HFFc6 (cell line): ENCODE data around the gene OR10H5. TPM values are rescaled to one million over a fixed set of nuclear protein-coding genes. Genes with fewer than 3 reads are reported as not detected.
"Not testable (repeated sequence)": the region's sequence is repeated elsewhere in the genome, so short reads cannot be mapped to it uniquely, and the experiment has no call there.

Source experiments
- DNase-seq: peaks from one replicate; pipeline ENCODE4 v3.0.0-alpha.2; 2018
- H3K27ac Mint-ChIP-seq: 2 replicates; pipeline ENCODE4 v1.8.0; 2020; ENCODE audit warnings: mild to moderate bottlenecking, mixed read lengths
- H3K27me3 Mint-ChIP-seq: 2 replicates; pipeline ENCODE4 v1.8.0; 2021; ENCODE audit warnings: mild to moderate bottlenecking, moderate library complexity, mixed read lengths; ENCODE audit not compliant: insufficient read depth
- H3K36me3 Mint-ChIP-seq: 2 replicates; pipeline ENCODE4 v1.8.0; 2021; ENCODE audit warnings: low read depth, mixed read lengths
- H3K4me1 Mint-ChIP-seq: 2 replicates; pipeline ENCODE4 v1.8.0; 2020; ENCODE audit warnings: low read depth, mixed read lengths
- H3K4me3 Mint-ChIP-seq: 2 replicates; pipeline ENCODE4 v1.8.0; 2020; ENCODE audit warnings: mild to moderate bottlenecking, moderate library complexity, mixed read lengths
- H3K9me3 Mint-ChIP-seq: 2 replicates; pipeline ENCODE4 v1.8.0; 2020; ENCODE audit warnings: mild to moderate bottlenecking, mixed read lengths
- total RNA-seq, 6 experiments: library from RNA; stranded (reverse); fragmentation: NEBNext Ultra II Directional; extraction: Animal tissue kit (Norgen Biotek cat#: 25700); gene quantifications; 2 replicates in 1 of 6; 3 replicates in 5 of 6; pipeline ENCODE4 v1.2.3, GENCODE V29; 2021
- TF ChIP-seq, protein P1 (sequence below): fragments of 200-600 bp; sonication (generic); IDR thresholded peaks from 2 replicates; pipeline ENCODE4 v1.5.0; 2021; ENCODE audit warnings: antibody characterized with exemption, mild to moderate bottlenecking

OR10H5 gene
- total RNA-seq, 6 experiments from 2014 or later: not detected

DNA sequence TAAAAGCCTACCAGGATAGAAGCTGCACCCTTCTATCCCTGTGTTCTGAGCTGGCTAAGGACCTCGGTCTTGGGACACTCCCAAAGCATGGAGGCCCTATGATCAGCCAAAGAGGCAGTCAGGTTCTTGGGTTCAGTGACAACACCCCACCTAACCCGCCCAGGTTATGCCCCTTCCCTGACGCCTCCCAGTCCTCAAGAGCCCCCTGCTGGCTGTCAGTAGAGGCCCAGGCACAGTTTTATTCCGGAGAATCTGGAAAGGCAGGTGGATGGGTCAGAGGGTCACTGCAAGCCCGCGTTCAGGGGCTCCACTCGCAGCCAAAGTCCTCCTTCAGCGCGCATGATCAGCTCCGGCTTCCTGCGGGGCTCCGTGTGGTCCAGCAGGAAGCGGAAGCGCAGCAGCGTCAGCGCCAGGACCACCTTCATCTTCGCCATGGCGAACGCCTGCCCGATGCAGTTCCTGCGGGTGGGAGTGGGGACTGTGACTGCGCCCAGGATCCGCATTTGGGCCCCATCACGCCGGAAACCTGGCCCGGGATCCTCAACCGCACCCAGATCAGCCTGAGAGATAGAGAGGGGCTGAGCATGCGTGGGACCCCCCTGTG, 27.4 kb upstream of the OR10H5 start:
- TF ChIP-seq, protein P1, sequence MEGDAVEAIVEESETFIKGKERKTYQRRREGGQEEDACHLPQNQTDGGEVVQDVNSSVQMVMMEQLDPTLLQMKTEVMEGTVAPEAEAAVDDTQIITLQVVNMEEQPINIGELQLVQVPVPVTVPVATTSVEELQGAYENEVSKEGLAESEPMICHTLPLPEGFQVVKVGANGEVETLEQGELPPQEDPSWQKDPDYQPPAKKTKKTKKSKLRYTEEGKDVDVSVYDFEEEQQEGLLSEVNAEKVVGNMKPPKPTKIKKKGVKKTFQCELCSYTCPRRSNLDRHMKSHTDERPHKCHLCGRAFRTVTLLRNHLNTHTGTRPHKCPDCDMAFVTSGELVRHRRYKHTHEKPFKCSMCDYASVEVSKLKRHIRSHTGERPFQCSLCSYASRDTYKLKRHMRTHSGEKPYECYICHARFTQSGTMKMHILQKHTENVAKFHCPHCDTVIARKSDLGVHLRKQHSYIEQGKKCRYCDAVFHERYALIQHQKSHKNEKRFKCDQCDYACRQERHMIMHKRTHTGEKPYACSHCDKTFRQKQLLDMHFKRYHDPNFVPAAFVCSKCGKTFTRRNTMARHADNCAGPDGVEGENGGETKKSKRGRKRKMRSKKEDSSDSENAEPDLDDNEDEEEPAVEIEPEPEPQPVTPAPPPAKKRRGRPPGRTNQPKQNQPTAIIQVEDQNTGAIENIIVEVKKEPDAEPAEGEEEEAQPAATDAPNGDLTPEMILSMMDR: no peak
- Mint-ChIP-seq H3K4me1 (no peaks in the 10 kb centered on the region), H3K36me3 (no peaks in the 10 kb centered on the region), H3K27me3 (no peaks in the 10 kb centered on the region), H3K9me3 (peaks cover 46% of the 10 kb centered on the region), H3K27ac (no peak overlapping the region), H3K4me3 (no peak overlapping the region)
- DNase-seq: no peak

DNA sequence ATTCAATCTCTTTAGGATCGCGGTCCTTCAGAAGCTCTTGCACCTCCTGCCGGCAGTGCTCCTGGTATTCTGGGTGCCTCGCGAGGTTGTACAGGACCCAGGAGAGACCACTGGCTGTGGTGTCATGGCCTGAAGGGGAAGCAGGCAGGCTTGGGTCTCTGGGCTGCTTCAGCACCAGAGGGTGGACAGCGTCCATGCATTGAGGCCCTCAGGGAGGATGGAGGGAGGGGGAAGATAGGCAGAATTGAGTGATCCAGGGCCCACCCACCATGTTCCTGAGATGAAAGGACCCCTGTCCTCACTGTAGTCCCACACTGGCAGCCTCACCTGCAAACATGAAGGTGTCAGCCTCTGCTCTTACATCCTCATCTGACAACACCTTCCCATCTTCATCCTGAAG, 17.9 kb upstream of the OR10H5 start:
- Mint-ChIP-seq H3K9me3 (peaks cover 68% of the 10 kb centered on the region), H3K27ac (no peak overlapping the region), H3K4me1 (no peaks in the 10 kb centered on the region), H3K36me3 (0 out of 2 replicates have a peak, but pooled peaks cover 6% of the 10 kb centered on the region), H3K27me3 (no peaks in the 10 kb centered on the region), H3K4me3 (no peak overlapping the region)
- TF ChIP-seq, protein P1: no peak
- no peak for DNase-seq

DNA sequence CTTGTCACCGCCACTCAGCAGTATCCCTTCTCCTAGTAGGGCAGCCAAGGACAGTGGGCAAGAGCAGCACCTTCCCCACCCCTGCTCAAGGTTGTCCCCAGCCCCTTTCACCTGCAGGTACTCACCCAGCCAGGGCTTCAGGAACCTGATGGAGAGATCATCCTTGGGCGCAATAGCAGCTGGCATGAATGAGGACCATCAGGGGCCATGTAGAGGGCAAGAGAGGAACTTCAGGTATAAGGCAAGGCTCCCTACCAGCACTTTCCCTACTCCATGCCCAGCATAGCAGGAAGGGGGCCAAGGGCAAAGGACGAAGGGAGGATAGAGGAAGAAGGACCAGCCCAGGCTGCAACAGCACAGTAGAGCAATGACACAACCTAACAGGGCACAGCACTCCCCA, 13.3 kb upstream of the OR10H5 start:
- not testable (repeated sequence) for DNase-seq, H3K4me1 Mint-ChIP-seq, H3K27ac Mint-ChIP-seq, H3K36me3 Mint-ChIP-seq, H3K27me3 Mint-ChIP-seq, H3K4me3 Mint-ChIP-seq
- peaks cover 69% of the 10 kb centered on the region for H3K9me3 Mint-ChIP-seq

DNA sequence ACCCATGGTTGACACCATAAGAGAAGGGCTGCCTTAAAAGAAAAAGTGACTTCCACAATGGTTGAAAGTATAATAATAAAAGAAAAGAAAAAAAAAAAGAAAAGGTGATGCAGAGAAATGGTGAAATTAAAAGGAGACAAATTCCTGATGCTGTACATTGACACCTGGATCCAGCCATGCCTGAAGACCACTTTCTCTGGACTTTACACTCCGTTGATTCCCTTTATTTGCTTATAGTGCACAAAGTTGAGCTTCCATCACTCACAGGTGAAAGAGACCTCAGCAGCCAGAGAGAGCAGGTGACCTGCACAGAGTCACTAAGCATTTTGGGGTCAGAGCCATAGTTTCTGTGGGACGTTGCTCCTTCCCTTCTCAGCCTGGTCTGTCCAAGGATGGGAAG, 12.2 kb upstream of the OR10H5 start:
- Mint-ChIP-seq H3K4me1 (no peaks in the 10 kb centered on the region), H3K36me3 (0 out of 2 replicates have a peak, but pooled peaks cover 6% of the 10 kb centered on the region), H3K9me3 (peaks cover 63% of the 10 kb centered on the region), H3K27me3 (no peaks in the 10 kb centered on the region), H3K27ac (no peak overlapping the region), H3K4me3 (no peak overlapping the region)
- TF ChIP-seq, protein P1: no peak
- DNase-seq: no peak

DNA sequence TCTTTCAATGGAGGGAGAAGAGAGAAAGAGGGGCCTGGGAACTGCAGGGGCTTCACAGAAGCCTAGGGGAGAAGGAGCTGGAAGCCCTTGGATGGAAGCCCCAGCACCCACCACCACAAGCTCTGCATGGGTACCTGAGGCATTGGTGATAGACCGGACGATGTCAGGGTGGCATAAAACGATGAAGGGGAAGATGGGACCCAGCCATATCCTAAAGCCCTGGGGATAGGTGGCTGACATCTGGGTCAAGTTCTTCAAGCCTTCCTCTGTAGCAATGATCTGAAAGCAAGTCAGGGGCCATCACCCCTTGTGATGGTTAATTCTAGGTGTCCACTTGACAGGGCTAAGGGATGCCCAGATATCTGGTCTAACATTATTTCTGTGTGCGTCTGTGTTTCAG, 11.2 kb upstream of the OR10H5 start:
- 0 out of 2 replicates have a peak, but pooled peaks cover 6% of the 10 kb centered on the region for H3K36me3 Mint-ChIP-seq
- TF ChIP-seq, protein P1: no peak
- no peak for DNase-seq
- no peak overlapping the region for H3K4me3 Mint-ChIP-seq
- no peaks in the 10 kb centered on the region for H3K27me3 Mint-ChIP-seq
- peaks cover 64% of the 10 kb centered on the region for H3K9me3 Mint-ChIP-seq
- no peak overlapping the region for H3K27ac Mint-ChIP-seq
- H3K4me1 Mint-ChIP-seq: no peaks in the 10 kb centered on the region

DNA sequence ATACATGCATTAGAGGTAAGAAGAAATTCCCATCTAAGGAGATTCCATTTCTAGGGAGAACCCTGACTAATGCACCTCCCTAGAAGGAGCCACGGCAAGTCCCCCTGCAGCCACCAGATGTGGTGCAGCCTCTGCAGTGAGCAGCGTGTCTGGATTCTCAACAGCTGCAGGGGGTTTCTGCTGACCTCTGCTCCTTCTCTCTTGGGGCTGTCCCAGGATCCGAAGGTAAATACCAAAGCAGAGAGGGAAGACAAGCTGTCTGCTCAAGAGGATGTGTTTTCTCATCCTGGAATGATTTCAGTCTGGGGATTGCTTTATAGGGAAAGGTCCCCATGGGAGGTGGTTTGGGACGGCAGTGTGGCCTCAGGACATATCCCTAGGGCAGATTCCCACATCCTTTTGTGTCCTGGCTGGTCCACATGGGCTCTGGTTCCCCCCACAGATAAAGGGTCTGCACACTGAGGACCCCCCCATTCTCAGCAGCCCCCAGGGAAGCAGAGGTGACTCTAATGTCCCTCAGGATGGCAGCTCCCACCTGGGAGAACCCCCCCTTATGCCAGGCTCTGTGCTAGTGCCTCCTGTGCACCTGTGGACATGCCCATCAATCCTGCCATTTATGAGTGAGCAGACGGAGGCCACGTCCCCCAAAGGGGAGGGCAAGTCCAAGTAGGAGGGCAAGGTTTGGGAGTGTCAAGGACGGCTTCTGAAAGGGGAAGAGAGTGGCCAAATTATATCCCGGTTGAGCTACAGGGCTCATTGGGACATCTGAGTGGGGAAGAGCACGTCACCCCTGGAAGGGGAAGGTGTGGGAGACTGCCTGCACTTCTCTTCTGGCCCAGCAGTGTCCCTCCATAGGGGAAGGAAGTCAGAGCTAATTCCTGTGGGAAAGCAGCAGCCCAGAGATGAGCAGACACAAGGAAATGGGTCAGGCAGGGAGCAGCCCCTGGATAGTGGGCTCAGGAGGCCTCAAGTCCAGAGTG, 10.2 kb upstream of the OR10H5 start:
- Mint-ChIP-seq H3K4me3 (no peak overlapping the region), H3K36me3 (0 out of 2 replicates have a peak, but pooled peaks cover 6% of the 10 kb centered on the region), H3K27me3 (no peaks in the 10 kb centered on the region), H3K4me1 (no peaks in the 10 kb centered on the region), H3K9me3 (peaks cover 62% of the 10 kb centered on the region), H3K27ac (no peak overlapping the region)
- no peak for DNase-seq
- TF ChIP-seq, protein P1: no peak
